Liver (tissue), 9 donors: ENCODE measurements around the gene LBX1. TPM values are rescaled to one million over a fixed set of nuclear protein-coding genes. Genes with fewer than 3 reads are reported as not detected.

Experiments
- DNase-seq: peaks from one replicate; pipeline ENCODE4 v3.0.0-alpha.2; 2017; ENCODE audit warnings: low spot score
- H3K27ac ChIP-seq, 2 donors: one replicate each; pipeline ENCODE4 v1.7.0; 2013; ENCODE audit warnings: inconsistent platforms in 2 of 2, low read length in 2 of 2, control low read depth in 1 of 2, low read depth in 1 of 2, mild to moderate bottlenecking in 1 of 2
- H3K27me3 ChIP-seq, 4 donors: one replicate each; pipeline versions ENCODE4 v1.6.1 to v1.7.0; 2013; ENCODE audit warnings: low read length in 3 of 4, inconsistent platforms in 1 of 4, mild to moderate bottlenecking in 1 of 4, moderate library complexity in 1 of 4; ENCODE audit not compliant: control insufficient read depth in 4 of 4, insufficient read depth in 4 of 4
- H3K36me3 ChIP-seq, 4 donors: one replicate each; pipeline versions ENCODE4 v1.6.1 to v1.7.0; 2013; ENCODE audit warnings: low read length in 3 of 4, mild to moderate bottlenecking in 3 of 4, low read depth in 1 of 4, moderate library complexity in 1 of 4; ENCODE audit not compliant: control insufficient read depth in 4 of 4, insufficient read depth in 3 of 4
- H3K4me1 ChIP-seq, 4 donors: one replicate each; pipeline versions ENCODE4 v1.6.1 to v1.7.0; 2013; ENCODE audit warnings: low read length in 3 of 4, mild to moderate bottlenecking in 3 of 4, moderate library complexity in 1 of 4; ENCODE audit not compliant: control insufficient read depth in 4 of 4, insufficient read depth in 4 of 4
- H3K4me3 ChIP-seq, 3 donors: one replicate each; pipeline versions ENCODE4 v1.6.1 to v1.7.0; 2013; ENCODE audit warnings: low read length in 3 of 3, control low read depth in 1 of 3, low read depth in 1 of 3, mild to moderate bottlenecking in 1 of 3
- H3K9ac ChIP-seq, 2 donors: one replicate each; pipeline ENCODE4 v1.7.0; 2013; ENCODE audit warnings: low read length in 2 of 2, mild to moderate bottlenecking in 2 of 2, moderate library complexity in 2 of 2, control low read depth in 1 of 2, low read depth in 1 of 2
- H3K9me3 ChIP-seq, 4 donors: one replicate each; pipeline versions ENCODE4 v1.6.1 to v1.7.0; 2013; ENCODE audit warnings: low read length in 3 of 4; ENCODE audit not compliant: control insufficient read depth in 4 of 4
- EGR1 ChIP-seq, 2 donors: IDR thresholded peaks; 2 replicates each; pipeline ENCODE4 v1.6.1; 2016 to 2018; ENCODE audit warnings: antibody characterized with exemption in 2 of 2, low read depth in 2 of 2
- FOXA1 ChIP-seq: IDR thresholded peaks from 2 replicates; pipeline ENCODE4 v1.6.1; 2016; ENCODE audit warnings: antibody characterized with exemption
- FOXA2 ChIP-seq: IDR thresholded peaks from 2 replicates; pipeline ENCODE4 v1.6.1; 2016; ENCODE audit warnings: antibody characterized with exemption
- HNF4A ChIP-seq, 2 donors: conservative IDR thresholded peaks; 2 replicates each; pipeline ENCODE4 v1.6.1; 2016; ENCODE audit warnings: antibody characterized with exemption in 2 of 2, mild to moderate bottlenecking in 2 of 2
- JUND ChIP-seq, 2 donors: IDR thresholded peaks; 2 replicates each; pipeline ENCODE4 v1.6.1; 2016; ENCODE audit warnings: antibody characterized with exemption in 2 of 2
- NR2F2 ChIP-seq: IDR thresholded peaks from 2 replicates; pipeline ENCODE4 v1.6.1; 2016; ENCODE audit warnings: antibody characterized with exemption
- RAD21 ChIP-seq, 2 donors: IDR thresholded peaks; 2 replicates each; pipeline ENCODE4 v1.6.1; 2016; ENCODE audit warnings: antibody characterized with exemption in 2 of 2, mild to moderate bottlenecking in 2 of 2
- RXRA ChIP-seq, 2 donors: IDR thresholded peaks; 2 replicates each; pipeline ENCODE4 v1.6.1; 2017 to 2018; ENCODE audit warnings: antibody characterized with exemption in 2 of 2, mild to moderate bottlenecking in 1 of 2
- SP1 ChIP-seq: IDR thresholded peaks from 2 replicates; pipeline ENCODE4 v1.6.1; 2018; ENCODE audit warnings: antibody characterized with exemption, mild to moderate bottlenecking
- TAF1 ChIP-seq: conservative IDR thresholded peaks from 2 replicates; pipeline ENCODE4 v1.6.1; 2016; ENCODE audit warnings: antibody characterized with exemption, mild to moderate bottlenecking
- YY1 ChIP-seq: IDR thresholded peaks from 2 replicates; pipeline ENCODE4 v1.6.1; 2016; ENCODE audit warnings: antibody characterized with exemption, mild to moderate bottlenecking
- WGBS: extraction: QIAGEN DNeasy Blood & Tissue Kit; methylation state at CpG from one replicate; pipeline ENCODE4 v1.1.7; 2013; 5-methylcytosine and 5-hydroxymethylcytosine counted together
- polyA plus RNA-seq, 2 donors: library from polyadenylated mRNA; stranded (reverse) in 1 of 2; unstranded in 1 of 2; fragments of 200-250 nt in 1 of 2; fragments of >200 nt in 1 of 2; fragmentation: Nextera tagmentation in 1 of 2; extraction: Ambion mirVana in 1 of 2; gene quantifications; one replicate each; pipeline versions ENCODE4 v1.2.1 to v1.2.3, GENCODE V29; 2013 to 2015
- total RNA-seq, 2 donors: library from RNA; depleted of rRNA; stranded (reverse); fragments of >200 nt; gene quantifications; one replicate each; pipeline ENCODE4 v1.2.3, GENCODE V29; 2014
- TF ChIP-seq, protein P1 (sequence below): fragments of 150-350 bp; IDR thresholded peaks from 2 replicates; pipeline ENCODE4 v1.5.1; 2017; ENCODE audit warnings: improper control_type of control experiment, low read depth, low read length; ENCODE audit not compliant: missing input control
- TF ChIP-seq, protein P2 (sequence below): IDR thresholded peaks from 2 replicates; pipeline ENCODE4 v1.6.1; 2016; ENCODE audit warnings: antibody characterized with exemption
- TF ChIP-seq, protein P3 (sequence below): IDR thresholded peaks from 2 replicates; pipeline ENCODE4 v1.6.1; 2016; ENCODE audit warnings: antibody characterized with exemption, mild to moderate bottlenecking
- donor health status: healthy.
- donor health status: healthy.
- donor health status: healthy.
- donor health status: healthy.
- donor health status: healthy.

Gene LBX1
- total and polyA plus RNA-seq, 4 donors: not detected

DNA sequence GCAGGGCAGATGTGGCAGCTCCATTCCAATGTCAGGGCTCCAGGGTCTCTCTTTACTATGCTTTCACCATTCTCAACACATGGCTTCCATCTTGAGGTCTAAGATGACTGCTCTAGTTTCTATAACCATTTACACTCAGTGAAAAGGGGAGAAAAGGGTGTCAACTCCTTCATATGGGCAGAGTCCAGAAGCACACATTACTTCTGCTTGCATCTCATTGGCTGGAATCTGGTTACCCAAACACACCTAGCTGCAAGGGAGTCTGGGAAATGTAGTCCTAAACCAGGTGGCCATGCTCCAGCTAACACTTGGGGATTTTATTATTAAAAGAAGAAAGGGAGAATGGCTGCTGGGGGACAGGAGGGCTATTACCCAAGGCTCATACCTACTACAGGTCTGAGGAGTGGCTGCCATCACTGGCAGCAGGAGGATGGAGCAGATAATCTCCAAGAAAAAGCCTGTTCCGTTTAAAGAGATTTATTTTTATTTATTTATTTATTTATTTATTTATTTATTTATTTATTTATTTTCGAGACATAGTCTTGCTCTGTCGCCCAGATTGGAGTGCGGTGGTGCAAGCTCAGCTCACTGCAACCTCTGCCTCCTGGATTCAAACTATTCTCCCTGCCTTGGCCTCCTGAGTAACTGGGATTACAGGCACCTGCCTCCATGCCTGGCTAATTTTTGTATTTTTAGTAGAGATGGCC is 29.1 kb upstream of the LBX1 start (continued):
- TF ChIP-seq, protein P1, sequence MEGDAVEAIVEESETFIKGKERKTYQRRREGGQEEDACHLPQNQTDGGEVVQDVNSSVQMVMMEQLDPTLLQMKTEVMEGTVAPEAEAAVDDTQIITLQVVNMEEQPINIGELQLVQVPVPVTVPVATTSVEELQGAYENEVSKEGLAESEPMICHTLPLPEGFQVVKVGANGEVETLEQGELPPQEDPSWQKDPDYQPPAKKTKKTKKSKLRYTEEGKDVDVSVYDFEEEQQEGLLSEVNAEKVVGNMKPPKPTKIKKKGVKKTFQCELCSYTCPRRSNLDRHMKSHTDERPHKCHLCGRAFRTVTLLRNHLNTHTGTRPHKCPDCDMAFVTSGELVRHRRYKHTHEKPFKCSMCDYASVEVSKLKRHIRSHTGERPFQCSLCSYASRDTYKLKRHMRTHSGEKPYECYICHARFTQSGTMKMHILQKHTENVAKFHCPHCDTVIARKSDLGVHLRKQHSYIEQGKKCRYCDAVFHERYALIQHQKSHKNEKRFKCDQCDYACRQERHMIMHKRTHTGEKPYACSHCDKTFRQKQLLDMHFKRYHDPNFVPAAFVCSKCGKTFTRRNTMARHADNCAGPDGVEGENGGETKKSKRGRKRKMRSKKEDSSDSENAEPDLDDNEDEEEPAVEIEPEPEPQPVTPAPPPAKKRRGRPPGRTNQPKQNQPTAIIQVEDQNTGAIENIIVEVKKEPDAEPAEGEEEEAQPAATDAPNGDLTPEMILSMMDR: no peak
- TF ChIP-seq RXRA (IDR thresholded peaks at IDR 0.05) (no peak), YY1 (no peak), EGR1 (IDR thresholded peaks at IDR 0.05; ENCODE audit: low read depth in 2 of 2) (no peak), HNF4A (conservative IDR thresholded peaks at IDR 0.05) (no peak), NR2F2 (no peak), TAF1 (no peak), FOXA1 (no peak)

DNA sequence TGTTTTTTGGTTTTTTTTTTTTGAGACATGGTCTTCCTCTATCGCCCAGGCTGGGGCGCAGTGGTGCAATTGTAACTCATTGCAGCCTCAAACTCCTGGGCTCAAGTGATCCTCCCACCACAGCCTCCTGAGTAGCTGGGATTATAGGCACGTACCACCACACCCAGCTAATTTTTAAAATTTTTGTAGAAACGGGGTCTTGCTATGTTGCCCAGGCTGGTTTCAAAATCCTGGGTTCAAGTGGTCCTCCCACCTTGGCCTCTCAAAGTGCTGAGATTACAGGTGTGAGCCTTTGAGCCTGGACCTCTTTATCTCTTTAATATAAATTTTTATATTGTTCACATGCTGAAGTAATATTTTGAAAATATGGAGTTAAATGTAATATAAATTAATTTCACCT is 28.2 kb upstream of the LBX1 start:
- H3K9ac ChIP-seq: no peak overlapping the region
- 92% methylated on average over 4 of the region's 4 CpGs for WGBS
- H3K36me3 ChIP-seq: no peaks in the 10 kb centered on the region
- TF ChIP-seq, protein P1: no peak
- TF ChIP-seq RAD21 (IDR thresholded peaks at IDR 0.05): no peak
- no peak overlapping the region for H3K4me3 ChIP-seq
- no peaks in the 10 kb centered on the region for H3K4me1 ChIP-seq
- H3K9me3 ChIP-seq: peaks cover 0 to 6% (median 4%) of the 10 kb centered on the region in 4 donors
- no peak overlapping the region for H3K27ac ChIP-seq
- H3K27me3 ChIP-seq: peaks cover 0 to 3% (median 0%) of the 10 kb centered on the region in 4 donors
- no peak for DNase-seq

DNA sequence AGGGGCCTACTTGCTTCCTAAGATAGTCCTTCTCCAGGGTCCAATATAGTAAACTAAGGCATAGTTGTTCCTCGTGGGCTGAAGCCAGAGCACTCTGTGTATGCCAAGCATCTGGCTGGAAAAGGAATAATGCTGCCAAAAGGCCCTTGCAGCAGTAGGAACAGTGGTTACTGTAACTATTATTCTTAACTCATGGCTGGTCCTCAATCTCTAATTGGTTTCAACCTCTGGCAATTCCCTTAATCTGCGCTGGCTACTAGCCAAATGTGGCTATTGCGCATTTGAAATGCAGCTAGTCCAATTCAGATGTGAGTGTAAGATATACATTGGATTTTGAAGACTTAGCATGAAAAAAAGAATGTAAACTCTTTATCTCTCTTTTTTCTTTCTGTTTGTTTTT is 27.8 kb upstream of the LBX1 start:
- Histone ChIP-seq H3K9me3 (peaks cover 0 to 6% (median 4%) of the 10 kb centered on the region in 4 donors), H3K4me3 (no peak overlapping the region), H3K36me3 (no peaks in the 10 kb centered on the region), H3K27me3 (peaks cover 0 to 3% (median 0%) of the 10 kb centered on the region in 4 donors), H3K27ac (no peak overlapping the region), H3K4me1 (no peaks in the 10 kb centered on the region), H3K9ac (no peak overlapping the region)
- no peak for DNase-seq
- WGBS: 84% methylated on average over 3 of the region's 3 CpGs
- no peak for TF ChIP-seq RXRA (IDR thresholded peaks at IDR 0.05)

DNA sequence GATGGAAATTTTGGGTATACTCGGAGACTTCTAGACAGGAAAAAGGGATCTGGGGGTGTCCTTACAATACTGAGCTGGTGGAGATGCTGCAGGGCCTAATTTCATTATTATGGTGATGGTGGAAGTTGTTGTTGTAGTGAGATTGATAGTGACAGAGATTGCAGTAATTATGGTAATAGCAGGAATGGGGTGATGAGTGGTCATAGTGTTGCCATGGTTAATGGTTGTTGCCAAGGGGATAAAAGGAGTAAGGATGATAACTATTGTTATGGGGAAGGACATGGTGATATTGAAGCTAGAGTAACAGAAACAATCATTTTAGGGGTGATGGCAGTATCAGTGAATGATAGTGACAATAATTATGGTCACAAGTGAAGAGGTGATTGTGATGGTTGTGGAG is 27.1 kb upstream of the LBX1 start:
- no peak for DNase-seq
- H3K4me1 ChIP-seq: no peaks in the 10 kb centered on the region
- H3K9ac ChIP-seq: no peak overlapping the region
- WGBS: 88% methylated on average over 1 of the region's 1 CpG
- peaks cover 0 to 6% (median 4%) of the 10 kb centered on the region in 4 donors for H3K9me3 ChIP-seq
- H3K27ac ChIP-seq: no peak overlapping the region
- no peaks in the 10 kb centered on the region for H3K36me3 ChIP-seq
- H3K27me3 ChIP-seq: peaks cover 0 to 3% (median 0%) of the 10 kb centered on the region in 4 donors
- no peak overlapping the region for H3K4me3 ChIP-seq
- TF ChIP-seq EGR1 (IDR thresholded peaks at IDR 0.05; ENCODE audit: low read depth in 2 of 2) (no peak), TAF1 (no peak), RAD21 (IDR thresholded peaks at IDR 0.05) (no peak), SP1 (no peak), FOXA2 (no peak), HNF4A (conservative IDR thresholded peaks at IDR 0.05) (no peak), NR2F2 (no peak), FOXA1 (no peak), JUND (IDR thresholded peaks at IDR 0.05) (no peak)
- TF ChIP-seq, protein P1: no peak
- TF ChIP-seq, protein P2, sequence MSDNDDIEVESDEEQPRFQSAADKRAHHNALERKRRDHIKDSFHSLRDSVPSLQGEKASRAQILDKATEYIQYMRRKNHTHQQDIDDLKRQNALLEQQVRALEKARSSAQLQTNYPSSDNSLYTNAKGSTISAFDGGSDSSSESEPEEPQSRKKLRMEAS: no peak
- TF ChIP-seq, protein P3, sequence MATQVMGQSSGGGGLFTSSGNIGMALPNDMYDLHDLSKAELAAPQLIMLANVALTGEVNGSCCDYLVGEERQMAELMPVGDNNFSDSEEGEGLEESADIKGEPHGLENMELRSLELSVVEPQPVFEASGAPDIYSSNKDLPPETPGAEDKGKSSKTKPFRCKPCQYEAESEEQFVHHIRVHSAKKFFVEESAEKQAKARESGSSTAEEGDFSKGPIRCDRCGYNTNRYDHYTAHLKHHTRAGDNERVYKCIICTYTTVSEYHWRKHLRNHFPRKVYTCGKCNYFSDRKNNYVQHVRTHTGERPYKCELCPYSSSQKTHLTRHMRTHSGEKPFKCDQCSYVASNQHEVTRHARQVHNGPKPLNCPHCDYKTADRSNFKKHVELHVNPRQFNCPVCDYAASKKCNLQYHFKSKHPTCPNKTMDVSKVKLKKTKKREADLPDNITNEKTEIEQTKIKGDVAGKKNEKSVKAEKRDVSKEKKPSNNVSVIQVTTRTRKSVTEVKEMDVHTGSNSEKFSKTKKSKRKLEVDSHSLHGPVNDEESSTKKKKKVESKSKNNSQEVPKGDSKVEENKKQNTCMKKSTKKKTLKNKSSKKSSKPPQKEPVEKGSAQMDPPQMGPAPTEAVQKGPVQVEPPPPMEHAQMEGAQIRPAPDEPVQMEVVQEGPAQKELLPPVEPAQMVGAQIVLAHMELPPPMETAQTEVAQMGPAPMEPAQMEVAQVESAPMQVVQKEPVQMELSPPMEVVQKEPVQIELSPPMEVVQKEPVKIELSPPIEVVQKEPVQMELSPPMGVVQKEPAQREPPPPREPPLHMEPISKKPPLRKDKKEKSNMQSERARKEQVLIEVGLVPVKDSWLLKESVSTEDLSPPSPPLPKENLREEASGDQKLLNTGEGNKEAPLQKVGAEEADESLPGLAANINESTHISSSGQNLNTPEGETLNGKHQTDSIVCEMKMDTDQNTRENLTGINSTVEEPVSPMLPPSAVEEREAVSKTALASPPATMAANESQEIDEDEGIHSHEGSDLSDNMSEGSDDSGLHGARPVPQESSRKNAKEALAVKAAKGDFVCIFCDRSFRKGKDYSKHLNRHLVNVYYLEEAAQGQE: no peak
